Skin of body (tissue), 2 donors: ENCODE data around the gene PRKN. TPM values are rescaled to one million over a fixed set of nuclear protein-coding genes. Genes with fewer than 3 reads are reported as not detected.

Experiments used
- DNase-seq: peaks from one replicate; lab custom pipeline; 2025; lab: John Stamatoyannopoulos, UW
- total RNA-seq: library from RNA; depleted of rRNA; stranded (reverse); fragments of >200 nt; gene quantifications from one replicate; pipeline ENCODE4 v1.2.3, GENCODE V29; 2014

PRKN gene
- total RNA-seq, 1 donor from 2014 or later, result 5.2 TPM

DNA sequence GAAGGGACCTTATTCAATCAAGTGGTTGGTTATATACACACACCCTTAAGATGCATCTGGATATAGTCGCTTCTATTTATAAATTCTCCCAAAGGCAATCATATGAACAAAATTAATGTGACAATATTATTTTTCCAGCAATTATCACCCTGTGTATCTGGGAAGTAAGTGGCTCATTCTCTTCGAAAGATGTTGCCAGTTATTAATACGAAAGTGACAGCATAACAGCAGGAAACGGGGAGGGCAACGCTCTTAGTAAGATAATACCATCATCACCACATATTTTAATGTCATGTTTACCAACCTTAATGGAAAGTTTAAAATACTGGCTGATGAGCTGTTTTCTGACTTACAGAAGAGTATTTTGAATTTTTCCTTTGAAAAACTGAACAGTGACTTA, 756.5 kb downstream of the PRKN start:
- DNase-seq, result no peak

DNA sequence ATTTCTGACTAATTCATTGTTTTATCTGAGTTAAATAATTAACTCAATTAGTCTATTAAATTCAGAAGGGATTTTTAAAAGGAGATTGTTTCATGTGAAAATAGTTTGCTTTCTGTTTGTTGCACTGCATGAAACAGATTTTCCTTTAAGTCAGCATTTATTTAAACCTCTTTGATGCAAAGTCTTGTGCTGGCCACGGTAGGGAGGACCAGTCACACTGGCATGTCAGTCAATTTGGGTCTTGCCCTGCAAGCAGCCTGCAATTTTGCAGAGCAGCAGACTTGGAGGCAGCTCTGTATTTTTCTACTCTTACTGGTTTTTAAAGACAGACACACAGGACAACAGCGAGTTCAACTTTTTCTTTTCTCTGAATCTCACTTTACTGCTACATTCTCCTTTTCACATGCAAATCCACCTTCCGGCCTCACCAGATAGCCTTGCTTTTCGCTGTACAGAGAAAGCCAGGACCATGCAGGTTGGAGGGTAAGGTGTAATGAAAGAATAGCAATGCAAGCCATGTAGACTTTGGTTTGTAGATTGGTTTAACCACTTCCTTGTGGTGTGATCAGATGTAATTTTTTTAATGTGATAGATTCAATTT, 763.8 kb downstream of the PRKN start:
- no peak for DNase-seq

DNA sequence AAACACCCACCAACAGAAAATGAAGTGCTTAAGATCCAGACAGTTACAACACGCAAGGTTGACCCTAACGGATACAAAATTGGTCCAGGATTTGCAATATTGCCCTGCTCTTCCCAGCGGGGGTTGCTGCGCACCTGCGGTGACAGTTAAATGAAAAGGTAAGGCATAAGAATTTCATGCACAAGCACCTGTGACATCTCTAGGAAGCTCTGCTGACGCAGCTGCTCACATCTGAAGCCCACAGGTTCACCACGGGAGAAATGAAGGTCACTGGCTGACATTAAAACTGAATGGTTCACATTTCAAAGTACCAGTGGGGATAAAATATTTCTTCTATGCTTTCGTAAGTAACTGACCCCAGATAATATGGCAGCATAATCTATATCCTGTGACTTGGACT, 764.4 kb downstream of the PRKN start:
- no peak for DNase-seq

- no peak for DNase-seq
These were observed 765.8 kb downstream of the PRKN start for GRCh38 chr6:161961796-161962195.

DNA sequence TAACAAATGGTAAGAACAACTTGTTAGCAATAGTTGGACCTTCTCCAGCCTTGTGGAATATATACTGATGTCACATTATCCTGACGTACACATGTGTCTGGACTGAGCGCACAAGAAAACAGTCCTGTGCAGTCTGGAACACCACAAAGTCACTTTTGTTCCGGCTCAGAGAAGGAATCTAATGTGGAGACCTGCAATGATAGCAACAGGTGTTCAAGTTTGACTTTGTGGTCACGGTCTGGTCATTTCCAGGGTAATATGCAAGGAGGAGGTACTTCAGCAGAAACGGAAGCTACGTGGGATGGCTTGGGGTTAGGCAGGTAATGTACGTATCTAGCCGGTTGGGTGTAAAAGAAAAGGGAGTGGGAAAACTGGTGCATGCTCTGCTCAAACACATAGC, 766.5 kb downstream of the PRKN start:
- no peak for DNase-seq

- DNase-seq, result no peak
These were observed 768.5 kb downstream of the PRKN start for GRCh38 chr6:161959072-161959471.

- no peak for DNase-seq
These were observed 771.5 kb downstream of the PRKN start for GRCh38 chr6:161956082-161956481.

DNA sequence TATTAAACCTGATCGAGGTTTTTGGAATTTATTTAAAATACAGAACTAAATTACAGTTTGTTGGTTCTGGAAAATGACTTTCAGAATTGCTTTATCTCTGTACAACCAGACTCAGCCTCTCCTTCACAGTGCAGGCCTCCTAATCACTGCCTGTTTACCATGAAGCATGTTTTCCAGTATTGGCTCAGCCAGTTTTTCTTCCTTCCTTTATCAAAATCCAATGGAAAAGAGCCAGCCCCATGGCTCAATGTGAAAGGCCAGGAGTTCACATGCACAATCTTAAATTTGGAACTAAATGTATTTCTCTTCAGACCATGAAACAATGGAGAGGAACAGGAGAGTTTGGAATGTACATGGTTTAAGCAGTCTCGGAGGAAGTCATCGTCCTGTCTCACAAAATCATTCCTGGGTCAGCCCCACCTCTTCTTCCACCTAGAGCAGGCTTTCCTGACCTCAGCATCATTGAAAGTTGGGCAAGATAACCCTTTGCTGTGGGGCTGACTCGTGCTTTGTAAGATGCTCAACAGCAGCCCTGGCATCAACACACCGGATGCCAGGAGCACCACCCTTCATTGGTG, 772.8 kb downstream of the PRKN start:
- no peak for DNase-seq

- DNase-seq, result no peak
These were observed 773.5 kb downstream of the PRKN start for GRCh38 chr6:161954077-161954476.

DNA sequence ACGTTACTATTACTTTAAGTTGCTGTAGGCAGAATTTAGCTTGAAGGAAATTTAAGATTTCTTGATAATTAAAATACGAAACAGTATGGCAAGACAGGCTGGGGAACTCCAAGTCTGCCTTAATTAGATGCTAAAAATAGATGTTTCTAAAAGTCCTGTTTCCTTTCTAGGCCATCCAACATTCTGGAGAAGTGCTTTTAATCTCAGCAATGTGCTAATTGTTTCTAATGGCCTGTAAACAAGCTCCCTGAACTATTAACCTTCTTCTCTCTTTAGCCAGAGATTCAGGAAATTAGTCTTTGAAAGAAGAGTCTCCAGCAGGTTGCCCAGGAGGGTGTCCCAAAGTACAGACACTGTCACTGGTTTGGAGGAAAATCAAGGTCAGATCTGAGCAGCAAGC, 776.4 kb downstream of the PRKN start:
- DNase-seq, result no peak

DNA sequence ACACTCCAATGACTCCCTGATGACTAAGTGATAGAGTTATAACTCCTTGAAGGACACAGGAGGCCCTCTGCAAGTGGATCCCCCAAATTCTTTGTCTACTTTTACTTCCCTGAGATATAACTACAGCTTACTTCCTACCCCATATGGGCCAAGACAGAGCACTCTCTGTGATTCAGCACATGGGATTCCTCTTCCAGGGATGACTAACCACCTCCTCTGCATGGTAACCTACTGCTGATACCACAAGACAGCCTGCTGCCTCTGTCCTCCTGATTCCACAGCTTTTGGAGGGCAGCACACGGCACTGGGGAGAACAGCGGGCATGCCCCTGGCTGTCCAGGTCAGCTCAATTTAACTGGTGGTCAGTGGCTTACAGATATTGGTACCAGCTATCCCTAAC, 778.0 kb downstream of the PRKN start:
- no peak for DNase-seq

- no peak for DNase-seq
These were observed 779.1 kb downstream of the PRKN start for GRCh38 chr6:161948462-161948861.

DNA sequence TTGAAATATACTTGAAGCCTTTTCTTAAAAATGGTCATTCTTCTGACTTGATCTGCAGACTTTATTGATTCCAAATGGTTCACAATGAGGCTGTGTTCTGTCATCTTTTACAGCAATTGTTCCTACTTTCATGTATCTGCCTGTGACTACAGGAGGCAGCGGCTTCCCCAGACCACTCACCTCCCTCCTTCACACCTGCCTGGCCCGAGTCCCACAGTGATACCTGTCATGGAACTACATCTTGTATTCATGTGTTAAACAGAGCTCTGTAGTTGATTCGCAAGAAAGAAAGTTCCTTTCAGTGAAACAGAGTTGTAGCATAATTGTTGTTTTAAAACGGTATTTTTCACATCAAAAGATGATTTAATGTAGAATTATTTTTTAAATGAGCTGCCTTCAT, 780.2 kb downstream of the PRKN start:
- DNase-seq, result no peak

DNA sequence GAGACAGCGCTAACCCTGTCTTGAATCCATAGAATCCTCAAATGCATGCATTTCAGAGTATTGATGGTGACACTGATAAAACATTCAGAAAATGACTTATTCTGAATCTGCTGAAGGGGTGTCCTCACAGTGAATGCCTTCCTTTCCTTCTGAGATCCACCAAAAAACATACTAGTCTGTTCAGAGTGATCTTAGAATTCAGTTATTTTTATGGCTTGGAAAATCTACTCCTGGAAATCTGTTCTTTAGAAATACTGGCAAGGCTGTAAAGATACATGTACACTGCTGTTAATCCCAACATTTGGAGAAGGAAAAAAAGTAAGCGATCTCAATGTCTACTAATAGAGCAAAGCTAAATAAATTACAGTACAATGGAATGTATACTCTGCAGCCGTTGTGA, 781.1 kb downstream of the PRKN start:
- DNase-seq, result no peak

- DNase-seq, result no peak
These were observed 784.0 kb downstream of the PRKN start for GRCh38 chr6:161943561-161943960.

DNA sequence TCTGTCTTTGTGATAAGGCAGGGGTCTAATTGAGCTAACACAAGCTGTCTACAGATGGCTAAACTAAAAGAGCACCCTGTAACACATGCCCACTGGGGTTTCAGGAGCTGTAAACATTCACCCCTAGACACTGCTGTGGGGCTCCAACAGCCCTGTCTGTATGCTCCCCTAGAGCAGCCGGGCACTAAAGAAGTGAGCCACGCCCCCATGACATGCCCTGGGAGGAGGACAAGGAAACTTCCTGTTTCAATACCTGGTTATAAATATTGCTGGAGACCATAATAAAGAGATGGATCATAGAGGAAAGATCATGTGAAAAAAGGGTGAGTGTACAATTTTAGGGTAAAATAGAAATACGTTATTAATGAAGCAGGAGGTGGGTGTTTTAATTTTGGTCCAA, 786.0 kb downstream of the PRKN start:
- DNase-seq, result no peak

GRCh38 chr6:161940519-161940918, 787.0 kb downstream of the PRKN start:
- no peak for DNase-seq

GRCh38 chr6:161926324-161926723, 801.2 kb downstream of the PRKN start:
- DNase-seq, result no peak

DNA sequence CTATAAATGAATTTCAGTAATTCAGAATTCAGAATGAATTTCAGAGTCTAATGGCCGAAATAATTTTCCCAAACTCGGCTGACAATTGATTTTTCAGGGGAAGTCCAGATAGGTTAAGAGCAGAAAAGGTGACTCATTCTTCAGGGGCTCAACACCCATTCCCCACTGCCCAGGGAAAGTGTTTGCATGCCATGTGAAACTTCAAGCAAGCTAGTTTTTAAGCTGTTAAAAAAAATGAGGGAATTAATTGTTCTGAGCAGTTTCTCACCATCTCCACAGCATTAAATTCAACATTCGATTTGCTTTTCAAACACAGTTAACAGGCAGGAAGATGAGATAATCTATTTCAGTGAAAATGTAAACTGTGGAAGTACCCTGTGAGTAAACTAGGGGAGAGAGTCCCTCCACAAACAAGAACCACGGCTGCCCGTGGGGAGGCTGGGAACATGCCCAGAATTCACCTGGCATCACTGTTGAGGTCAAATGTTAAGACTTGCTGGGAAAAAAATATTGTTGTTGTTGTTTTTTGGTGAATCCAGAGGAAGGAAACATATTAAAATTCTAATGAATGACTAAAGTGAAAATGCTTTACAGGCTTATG, 803.0 kb downstream of the PRKN start:
- DNase-seq, result no peak

- no peak for DNase-seq
These were observed 804.9 kb downstream of the PRKN start for GRCh38 chr6:161922631-161923119.

DNA sequence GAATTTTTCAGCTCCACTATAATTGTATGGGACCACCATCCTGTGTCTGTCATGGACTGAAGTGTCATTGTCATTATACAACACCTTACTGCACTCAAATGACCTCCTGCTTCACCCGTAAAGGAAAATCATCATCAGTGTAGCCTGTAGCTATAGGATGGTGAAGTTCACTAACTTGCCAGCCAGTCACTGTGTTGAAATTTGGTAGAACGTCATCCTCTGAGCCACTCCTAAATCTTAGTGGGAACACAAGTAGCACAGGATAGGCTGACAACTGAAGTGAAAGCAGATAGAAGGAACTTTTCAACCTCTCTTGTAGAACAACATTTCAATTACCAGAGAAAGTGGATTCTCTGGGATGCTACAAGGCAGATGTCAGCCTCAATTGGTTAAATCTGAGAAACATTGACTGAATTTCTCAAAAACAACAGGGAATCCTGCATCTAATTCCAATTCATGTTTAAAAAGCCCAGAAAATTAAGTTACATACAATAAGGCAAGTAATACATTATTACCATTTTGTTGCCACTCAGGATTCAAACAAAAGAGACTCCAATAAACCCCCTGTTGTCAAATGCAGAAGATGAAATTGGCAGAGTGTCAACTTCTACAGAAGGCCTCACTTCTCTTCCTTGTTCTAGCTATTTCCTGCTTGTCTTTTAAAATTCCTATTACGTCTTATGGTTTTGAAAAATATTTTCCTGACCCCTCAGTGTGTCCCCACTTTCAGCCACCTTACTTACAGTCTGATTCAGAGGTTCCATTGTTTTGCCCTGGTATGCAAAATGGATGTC, 805.8 kb downstream of the PRKN start:
- no peak for DNase-seq

DNA sequence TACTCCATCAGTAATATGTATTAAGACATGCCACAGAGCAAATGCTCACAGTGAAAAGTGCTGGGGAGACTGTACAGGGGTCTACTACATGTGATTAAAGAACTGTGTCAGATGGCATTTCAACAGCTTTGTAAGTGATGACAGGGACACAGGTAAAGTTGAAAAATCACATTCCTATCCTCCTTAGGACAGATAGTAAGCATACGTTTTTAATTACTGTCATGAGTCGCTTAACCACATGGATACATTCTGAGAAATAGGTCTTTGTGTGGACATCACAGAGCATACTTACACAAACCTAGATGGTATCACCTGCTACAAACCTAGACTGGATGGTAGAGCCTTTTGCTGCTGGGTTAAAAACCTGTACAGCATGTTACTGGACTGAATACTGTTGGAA, 807.9 kb downstream of the PRKN start:
- DNase-seq, result no peak
